Esophagus muscularis mucosa (tissue), 4 donors: Measurements from ENCODE around the gene PIEZO1. TPM values are rescaled to one million over a fixed set of nuclear protein-coding genes. Genes with fewer than 3 reads are reported as not detected.

Experiments
- DNase-seq: peaks from one replicate; pipeline ENCODE4 v3.0.0-alpha.2; 2017; ENCODE audit errors: extremely low spot score
- H3K27ac ChIP-seq, 4 donors: fragments of 200-600 bp; sonication (generic); replicated peaks in 1 of 4; 1 replicate in 3 of 4; 2 replicates in 1 of 4; pipeline ENCODE4 v1.5.1; 2016 to 2019; ENCODE audit warnings: mild to moderate bottlenecking in 1 of 4
- H3K27me3 ChIP-seq, 4 donors: fragments of 200-600 bp; sonication (generic); one replicate each; pipeline versions ENCODE4 v1.5.1 to v1.6.0; 2016 to 2019
- H3K36me3 ChIP-seq, 4 donors: fragments of 200-600 bp; sonication (generic); one replicate each; pipeline ENCODE4 v1.5.1; 2016 to 2019
- H3K4me1 ChIP-seq, 4 donors: fragments of 200-600 bp; sonication (generic); one replicate each; pipeline ENCODE4 v1.5.1; 2016 to 2019
- H3K4me3 ChIP-seq, 4 donors: fragments of 200-600 bp; sonication (generic); 1 replicate in 2 of 4; 2 replicates in 2 of 4; pipeline ENCODE4 v1.5.1; 2016 to 2019; ENCODE audit warnings: mild to moderate bottlenecking in 4 of 4, moderate library complexity in 1 of 4
- H3K9me3 ChIP-seq, 4 donors: fragments of 200-600 bp; sonication (generic); 1 replicate in 3 of 4; 2 replicates in 1 of 4; pipeline ENCODE4 v1.5.1; 2016 to 2019
- EP300 ChIP-seq: sonication (generic); formaldehyde crosslinking; IDR thresholded peaks from one replicate; pipeline ENCODE4 v1.6.1; 2017; ENCODE audit warnings: antibody characterized with exemption
- POLR2A ChIP-seq: fragments of 450-650 bp; IDR thresholded peaks from one replicate; pipeline ENCODE4 v1.6.1; 2017; ENCODE audit warnings: antibody characterized with exemption, moderate library complexity, mild to moderate bottlenecking, low read depth
- POLR2AphosphoS5 ChIP-seq, 2 donors: sonication (generic); formaldehyde crosslinking; IDR thresholded peaks; one replicate each; pipeline ENCODE4 v1.6.1; 2017; ENCODE audit warnings: antibody characterized with exemption in 2 of 2
- WGBS: methylation state at CpG from one replicate; pipeline ENCODE4 v1.1.5; 2018; 5-methylcytosine and 5-hydroxymethylcytosine counted together
- intact Hi-C: fragments of 100-400 bp; cut with DNase I; formaldehyde crosslinking; loops from one replicate; pipeline ENCODE4 v1.15.1; 2023
- total RNA-seq, 4 donors: library from RNA; depleted of rRNA; stranded (reverse); fragments of >200 nt; gene quantifications; one replicate each; pipeline versions ENCODE4 v1.1.0 to v1.2.1, GENCODE V29; 2016
- TF ChIP-seq, protein P1 (sequence below), 3 experiments: fragments of 200-600 bp in 2 of 3; fragments of 450-650 bp in 1 of 3; sonication (generic) in 2 of 3; IDR thresholded peaks; one replicate each; pipeline ENCODE4 v1.5.1; 2017 to 2019; ENCODE audit warnings: antibody characterized with exemption in 3 of 3, mild to moderate bottlenecking in 2 of 3, moderate library complexity in 1 of 3

Gene PIEZO1
- total RNA-seq, 4 donors from 2014 or later = 140 to 298 (median 182) TPM

DNA sequence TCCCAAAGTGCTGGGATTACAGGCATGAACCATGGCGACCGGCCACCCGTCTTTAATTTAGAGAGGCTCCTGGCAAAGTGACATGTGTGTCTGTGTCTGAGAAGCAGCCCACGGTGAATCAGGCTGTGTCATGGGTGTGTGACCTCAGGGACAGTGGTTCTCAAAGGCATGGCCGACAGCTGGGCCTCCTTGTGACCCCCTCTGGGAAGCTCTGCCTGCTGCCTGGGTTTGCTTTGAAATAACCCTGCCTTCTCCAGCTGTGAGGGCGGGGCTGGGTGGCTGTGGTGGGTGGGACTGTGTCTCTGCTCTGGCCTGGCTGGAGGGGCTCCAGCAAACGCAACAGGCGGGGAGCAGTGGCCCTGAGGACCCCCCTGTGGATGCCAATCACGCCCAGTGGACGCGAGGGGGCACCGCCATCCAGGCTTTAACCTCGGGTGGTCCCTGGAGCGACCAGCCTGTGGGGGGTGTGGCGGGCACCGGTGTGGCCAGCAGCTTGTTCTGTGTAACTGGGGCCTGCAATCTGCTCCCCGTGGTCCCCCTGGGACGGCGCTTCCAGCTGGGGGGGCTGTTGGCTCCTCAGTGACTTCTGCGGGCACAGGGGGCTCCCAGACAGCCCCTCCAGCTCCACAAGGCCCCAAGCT, 35.5 kb upstream of the PIEZO1 start:
- Histone ChIP-seq H3K27me3 (no peaks in the 10 kb centered on the region), H3K36me3 (peaks cover 22 to 53% (median 41%) of the 10 kb centered on the region in 4 donors), H3K9me3 (no peaks in the 10 kb centered on the region), H3K27ac (no peak overlapping the region), H3K4me3 (no peak overlapping the region), H3K4me1 (no peaks in the 10 kb centered on the region)
- WGBS = 73% methylated on average over 7 of the region's 20 CpGs
- no peak for TF ChIP-seq EP300
- intact Hi-C loops = no loop called here
- no peak for DNase-seq

GRCh38 chr16:88819126-88819525, 34.1 kb upstream of the PIEZO1 start:
- H3K4me3 ChIP-seq = no peak overlapping the region
- intact Hi-C loops = loop anchor here (10.0 kb wide), 1 partner anchor 356 kb away; the partner anchor contains the start of gene CDH15
- TF ChIP-seq EP300 (no peak), POLR2AphosphoS5 (IDR thresholded peaks at IDR 0.05) (no peak), POLR2A (no peak)
- TF ChIP-seq, protein P1, sequence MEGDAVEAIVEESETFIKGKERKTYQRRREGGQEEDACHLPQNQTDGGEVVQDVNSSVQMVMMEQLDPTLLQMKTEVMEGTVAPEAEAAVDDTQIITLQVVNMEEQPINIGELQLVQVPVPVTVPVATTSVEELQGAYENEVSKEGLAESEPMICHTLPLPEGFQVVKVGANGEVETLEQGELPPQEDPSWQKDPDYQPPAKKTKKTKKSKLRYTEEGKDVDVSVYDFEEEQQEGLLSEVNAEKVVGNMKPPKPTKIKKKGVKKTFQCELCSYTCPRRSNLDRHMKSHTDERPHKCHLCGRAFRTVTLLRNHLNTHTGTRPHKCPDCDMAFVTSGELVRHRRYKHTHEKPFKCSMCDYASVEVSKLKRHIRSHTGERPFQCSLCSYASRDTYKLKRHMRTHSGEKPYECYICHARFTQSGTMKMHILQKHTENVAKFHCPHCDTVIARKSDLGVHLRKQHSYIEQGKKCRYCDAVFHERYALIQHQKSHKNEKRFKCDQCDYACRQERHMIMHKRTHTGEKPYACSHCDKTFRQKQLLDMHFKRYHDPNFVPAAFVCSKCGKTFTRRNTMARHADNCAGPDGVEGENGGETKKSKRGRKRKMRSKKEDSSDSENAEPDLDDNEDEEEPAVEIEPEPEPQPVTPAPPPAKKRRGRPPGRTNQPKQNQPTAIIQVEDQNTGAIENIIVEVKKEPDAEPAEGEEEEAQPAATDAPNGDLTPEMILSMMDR (IDR thresholded peaks at IDR 0.05) = no peak
- no peak for DNase-seq
- no peak overlapping the region for H3K27ac ChIP-seq
- no peaks in the 10 kb centered on the region for H3K27me3 ChIP-seq
- H3K4me1 ChIP-seq = no peaks in the 10 kb centered on the region
- 90% methylated on average over 16 of the region's 16 CpGs for WGBS
- peaks cover 13 to 39% (median 33%) of the 10 kb centered on the region in 4 donors for H3K36me3 ChIP-seq
- no peaks in the 10 kb centered on the region for H3K9me3 ChIP-seq

GRCh38 chr16:88818575-88818874, 33.5 kb upstream of the PIEZO1 start:
- Histone ChIP-seq H3K36me3 (peaks cover 12 to 33% (median 29%) of the 10 kb centered on the region in 4 donors), H3K27me3 (no peaks in the 10 kb centered on the region), H3K4me1 (peaks cover 0 to 2% (median under 1%) of the 10 kb centered on the region in 4 donors), H3K27ac (no peak overlapping the region), H3K9me3 (no peaks in the 10 kb centered on the region), H3K4me3 (no peak overlapping the region)
- no peak for TF ChIP-seq POLR2AphosphoS5 (IDR thresholded peaks at IDR 0.05)
- no peak for TF ChIP-seq POLR2A
- TF ChIP-seq EP300 = no peak
- TF ChIP-seq, protein P1 (IDR thresholded peaks at IDR 0.05) = no peak
- 82% methylated on average over 18 of the region's 18 CpGs for WGBS
- intact Hi-C loops = loop anchor here (10.0 kb wide), 1 partner anchor 356 kb away; the partner anchor contains the start of gene CDH15
- DNase-seq = no peak

DNA sequence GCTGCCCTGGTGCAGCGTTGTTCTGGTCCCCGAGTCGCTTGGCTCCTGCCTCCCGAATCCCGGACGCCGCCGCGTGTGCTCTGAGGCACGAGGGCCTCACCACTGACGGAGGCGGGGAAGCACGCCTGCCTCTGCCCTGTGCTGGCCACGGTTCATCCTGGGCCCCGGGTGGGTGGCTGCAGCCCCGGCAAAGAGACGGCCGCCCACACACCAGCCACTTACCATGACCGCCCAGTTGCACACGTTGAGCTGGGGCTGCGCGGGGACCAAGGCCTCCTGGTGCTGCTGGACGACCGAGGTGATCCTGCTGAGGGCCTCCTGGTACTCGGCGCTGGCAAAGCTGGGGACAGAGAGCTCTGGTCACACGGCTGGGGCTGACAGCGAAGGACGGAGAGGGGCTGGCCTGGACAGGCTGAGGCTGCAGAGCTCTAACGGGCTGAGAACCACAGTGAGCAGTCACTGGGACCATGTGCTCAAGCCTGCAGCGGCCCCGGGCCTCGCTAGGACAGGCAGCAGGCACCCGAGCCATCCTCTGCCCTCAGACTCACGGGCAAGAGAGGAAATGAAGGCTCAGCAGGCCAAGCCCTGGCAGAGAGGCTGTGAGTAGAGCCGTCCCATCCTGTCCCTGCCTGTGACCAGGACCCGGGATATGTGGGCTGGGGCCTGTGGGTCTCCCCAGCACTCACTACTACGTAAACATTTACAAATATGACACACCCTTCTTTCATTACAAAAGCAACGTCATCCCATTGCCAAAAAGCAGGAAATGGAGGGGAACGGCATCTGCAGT, 33.0 kb upstream of the PIEZO1 start:
- no peak for TF ChIP-seq POLR2AphosphoS5 (IDR thresholded peaks at IDR 0.05)
- Histone ChIP-seq H3K27ac (no peak overlapping the region), H3K4me1 (peaks cover 1 to 7% (median 6%) of the 10 kb centered on the region in 4 donors), H3K36me3 (peaks cover 12 to 31% (median 26%) of the 10 kb centered on the region in 4 donors), H3K9me3 (no peaks in the 10 kb centered on the region), H3K27me3 (no peaks in the 10 kb centered on the region), H3K4me3 (no peak overlapping the region)
- intact Hi-C loops = loop anchor here (10.0 kb wide), 1 partner anchor 357 kb away; the partner anchor contains the start of gene CDH15
- no peak for DNase-seq
- 78% methylated on average over 21 of the region's 40 CpGs for WGBS

GRCh38 chr16:88816736-88817535, 31.9 kb upstream of the PIEZO1 start:
- Histone ChIP-seq H3K4me3 (no peak overlapping the region), H3K27ac (no peak overlapping the region), H3K4me1 (peaks cover 10 to 17% (median 17%) of the 10 kb centered on the region in 4 donors), H3K36me3 (peaks cover 3 to 20% (median 16%) of the 10 kb centered on the region in 4 donors), H3K27me3 (no peaks in the 10 kb centered on the region), H3K9me3 (no peaks in the 10 kb centered on the region)
- DNase-seq = no peak
- intact Hi-C loops = loop anchor here (10.0 kb wide), 1 partner anchor 358 kb away; the partner anchor contains the start of gene CDH15
- no peak for TF ChIP-seq POLR2A
- TF ChIP-seq, protein P1 (IDR thresholded peaks at IDR 0.05) = no peak
- TF ChIP-seq POLR2AphosphoS5 (IDR thresholded peaks at IDR 0.05) = no peak
- no peak for TF ChIP-seq EP300
- WGBS = 91% methylated on average over 21 of the region's 41 CpGs
